DND-41 (cell line): Measurements from ENCODE around the gene CCDC97.

ENCODE experiments used
- ATAC-seq: fragments of 200-7000 bp; cut with Tn5 transposase; 3 replicates; pipeline ENCODE4 v1.9.1; 2021; ENCODE audit warnings: low read depth; ENCODE audit not compliant: insufficient read depth
- DNase-seq: peaks from one replicate; pipeline ENCODE4 v3.0.0-alpha.2; 2020
- H2AFZ ChIP-seq: 2 replicates; pipeline ENCODE4 v1.6.0; 2012; ENCODE audit warnings: low read depth, low read length
- H3K27ac ChIP-seq: 2 replicates; pipeline ENCODE4 v1.5.1; 2012; ENCODE audit warnings: low read length, inconsistent platforms
- H3K27me3 ChIP-seq: fragments of 200-600 bp; sonication (generic); 2 replicates; pipeline ENCODE4 v1.6.0; 2012; ENCODE audit warnings: low read length, mild to moderate bottlenecking, inconsistent platforms; ENCODE audit not compliant: insufficient read depth, poor library complexity
- H3K36me3 ChIP-seq: 2 replicates; pipeline ENCODE4 v1.5.1; 2012; ENCODE audit warnings: low read length, inconsistent platforms; ENCODE audit not compliant: insufficient read depth
- H3K4me1 ChIP-seq: 2 replicates; pipeline ENCODE4 v1.5.1; 2012; ENCODE audit warnings: mild to moderate bottlenecking, low read length; ENCODE audit not compliant: insufficient read depth
- H3K4me2 ChIP-seq: 2 replicates; pipeline ENCODE4 v1.6.0; 2012; ENCODE audit warnings: mild to moderate bottlenecking, moderate library complexity, low read length, inconsistent platforms; ENCODE audit not compliant: insufficient read depth
- H3K4me3 ChIP-seq, 2 experiments: fragments of 200-600 bp in 1 of 2; shearing (Covaris generic) in 1 of 2; 2 replicates each; pipeline ENCODE4 v1.5.1; 2012 to 2016; ENCODE audit warnings: inconsistent platforms in 2 of 2, low read length in 2 of 2, mild to moderate bottlenecking in 2 of 2, low read depth in 1 of 2, moderate library complexity in 1 of 2
- H3K79me2 ChIP-seq: 2 replicates; pipeline ENCODE4 v1.6.0; 2012; ENCODE audit warnings: low read length, inconsistent platforms; ENCODE audit not compliant: insufficient read depth
- H3K9ac ChIP-seq: 2 replicates; pipeline ENCODE4 v1.6.0; 2012; ENCODE audit warnings: low read depth, mild to moderate bottlenecking, inconsistent platforms, low read length, moderate library complexity
- H3K9me3 ChIP-seq: 2 replicates; pipeline ENCODE4 v1.5.1; 2012; ENCODE audit warnings: low read length, moderate library complexity, mild to moderate bottlenecking, inconsistent platforms; ENCODE audit not compliant: insufficient read depth, severe bottlenecking
- H4K20me1 ChIP-seq: 2 replicates; pipeline ENCODE4 v1.6.0; 2012; ENCODE audit warnings: low read length; ENCODE audit not compliant: insufficient read depth
- CTCF ChIP-seq: IDR thresholded peaks from 2 replicates; pipeline ENCODE4 v1.5.1; 2012; ENCODE audit warnings: borderline replicate concordance, low read length, moderate library complexity, mild to moderate bottlenecking; ENCODE audit not compliant: poor library complexity, severe bottlenecking; ENCODE audit errors: extremely low read depth
- EZH2 ChIP-seq: IDR thresholded peaks from 3 replicates; pipeline ENCODE4 v1.6.1; 2012; ENCODE audit warnings: borderline replicate concordance, low read depth, mild to moderate bottlenecking, moderate library complexity, low read length, inconsistent platforms; ENCODE audit not compliant: severe bottlenecking

CCDC97 gene

DNA sequence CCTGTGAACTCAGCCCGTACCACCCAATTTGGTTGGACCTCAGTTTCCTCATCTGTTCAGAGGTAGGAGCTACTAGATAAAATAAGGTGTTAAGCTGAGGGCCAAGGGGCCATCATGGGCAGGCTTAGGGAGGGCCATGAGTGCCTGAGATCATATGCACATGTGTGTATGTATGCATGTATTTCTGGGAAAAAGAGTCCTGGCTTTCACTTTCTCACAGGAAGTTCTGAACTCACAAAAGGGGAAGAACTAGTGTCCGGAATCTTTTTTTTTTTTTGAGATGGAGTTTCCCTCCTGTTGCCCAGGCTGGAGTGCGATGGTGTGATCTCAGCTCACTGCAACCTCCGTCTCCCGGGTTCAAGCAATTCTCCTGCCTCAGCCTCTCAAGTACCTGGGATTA lies 24.8 kb downstream of the CCDC97 start:
- Histone ChIP-seq H2AFZ (no peak overlapping the region), H3K36me3 (peaks cover 78% of the 10 kb centered on the region), H4K20me1 (peaks cover 21% of the 10 kb centered on the region; the same call in 1 of the 2 replicates), H3K4me2 (no peak overlapping the region), H3K27me3 (no peaks in the 10 kb centered on the region), H3K9ac (no peak overlapping the region), H3K4me1 (no peaks in the 10 kb centered on the region), H3K79me2 (peaks cover 21% of the 10 kb centered on the region; the same call in 1 of the 2 replicates), H3K27ac (no peak overlapping the region), H3K9me3 (no peaks in the 10 kb centered on the region), H3K4me3 (no peak overlapping the region)
- no peak for TF ChIP-seq EZH2
- TF ChIP-seq CTCF = no peak
- DNase-seq (no peak), ATAC-seq (no peak)

DNA sequence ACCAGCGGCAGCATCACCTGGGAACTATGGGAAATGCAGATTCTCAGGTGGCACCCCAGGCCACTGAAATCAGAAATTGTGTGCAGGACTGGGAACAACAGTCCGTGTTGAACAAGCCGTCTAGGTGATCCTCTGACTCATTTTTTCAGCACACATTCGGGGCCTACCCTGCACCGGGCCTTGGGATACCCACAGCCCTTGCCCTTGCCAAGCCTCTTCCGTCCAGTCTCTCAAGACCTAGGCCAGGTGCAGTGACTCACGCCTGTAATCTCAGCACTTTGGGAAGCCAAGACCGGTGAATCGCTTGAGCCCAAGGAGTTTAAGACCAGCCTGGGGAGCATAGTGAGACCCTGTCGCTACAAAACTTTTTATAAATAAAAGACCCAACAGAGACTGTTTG lies 25.5 kb downstream of the CCDC97 start:
- H3K4me1 ChIP-seq = no peaks in the 10 kb centered on the region
- ATAC-seq (no peak), DNase-seq (no peak)
- H3K27me3 ChIP-seq = no peaks in the 10 kb centered on the region
- peaks cover 24% of the 10 kb centered on the region; the same call in 1 of the 2 replicates for H4K20me1 ChIP-seq
- no peak overlapping the region for H3K27ac ChIP-seq
- no peak overlapping the region for H3K4me2 ChIP-seq
- H2AFZ ChIP-seq = no peak overlapping the region
- H3K9ac ChIP-seq = no peak overlapping the region
- H3K4me3 ChIP-seq = no peak overlapping the region
- H3K36me3 ChIP-seq = peaks cover 79% of the 10 kb centered on the region
- H3K79me2 ChIP-seq = peaks cover 20% of the 10 kb centered on the region; the same call in 1 of the 2 replicates
- H3K9me3 ChIP-seq = no peaks in the 10 kb centered on the region
- TF ChIP-seq EZH2 (no peak), CTCF (no peak)

- Histone ChIP-seq H3K27me3 (no peaks in the 10 kb centered on the region), H3K9ac (no peak overlapping the region), H3K4me1 (no peaks in the 10 kb centered on the region), H3K79me2 (peaks cover 25% of the 10 kb centered on the region), H4K20me1 (peaks cover 24% of the 10 kb centered on the region; the same call in 1 of the 2 replicates), H3K9me3 (no peaks in the 10 kb centered on the region), H2AFZ (no peak overlapping the region), H3K4me3 (no peak overlapping the region), H3K27ac (no peak overlapping the region), H3K4me2 (no peak overlapping the region), H3K36me3 (peaks cover 81% of the 10 kb centered on the region)
- TF ChIP-seq CTCF = no peak
- no peak for TF ChIP-seq EZH2
- no peak for ATAC-seq
- DNase-seq = no peak
Observed at GRCh38 chr19:41339936-41340335, 30.0 kb downstream of the CCDC97 start.
